HUES6 (cell line): Measurements from ENCODE around the gene XIRP2.

Experiments used
- H3K27ac ChIP-seq: 2 replicates; pipeline ENCODE4 v1.7.0; 2013; ENCODE audit warnings: low read depth, mild to moderate bottlenecking, low read length, inconsistent platforms
- H3K27me3 ChIP-seq: 2 replicates; pipeline ENCODE4 v1.6.1; 2013; ENCODE audit warnings: low read length; ENCODE audit not compliant: control insufficient read depth, insufficient read depth
- H3K36me3 ChIP-seq: 2 replicates; pipeline ENCODE4 v1.6.1; 2013; ENCODE audit warnings: low read length; ENCODE audit not compliant: control insufficient read depth, insufficient read depth
- H3K4me1 ChIP-seq: 2 replicates; pipeline ENCODE4 v1.6.1; 2013; ENCODE audit warnings: low read length; ENCODE audit not compliant: control insufficient read depth, insufficient read depth
- H3K4me3 ChIP-seq: 2 replicates; pipeline ENCODE4 v1.5.1; 2013; ENCODE audit warnings: low read depth, low read length
- H3K9ac ChIP-seq: one replicate; pipeline ENCODE4 v1.6.1; 2013; ENCODE audit warnings: mild to moderate bottlenecking, low read length
- H3K9me3 ChIP-seq: 2 replicates; pipeline ENCODE4 v1.6.1; 2013; ENCODE audit warnings: low read depth, low read length; ENCODE audit not compliant: control insufficient read depth, insufficient read depth

Gene XIRP2

GRCh38 chr2:166984188-166984587 lies 95.9 kb downstream of the XIRP2 start:
- H3K27ac ChIP-seq = no peak overlapping the region
- H3K27me3 ChIP-seq = no peaks in the 10 kb centered on the region
- H3K9me3 ChIP-seq = peaks cover 5% of the 10 kb centered on the region; the same call in 1 of the 2 replicates
- H3K36me3 ChIP-seq = no peaks in the 10 kb centered on the region
- no peak overlapping the region for H3K9ac ChIP-seq
- no peaks in the 10 kb centered on the region for H3K4me1 ChIP-seq
- no peak overlapping the region for H3K4me3 ChIP-seq

- H3K4me1 ChIP-seq = no peaks in the 10 kb centered on the region
- no peaks in the 10 kb centered on the region for H3K36me3 ChIP-seq
- peaks cover 2% of the 10 kb centered on the region; the same call in 1 of the 2 replicates for H3K9me3 ChIP-seq
- no peak overlapping the region for H3K27ac ChIP-seq
- no peak overlapping the region for H3K4me3 ChIP-seq
- no peak overlapping the region for H3K9ac ChIP-seq
- no peaks in the 10 kb centered on the region for H3K27me3 ChIP-seq
Measured at GRCh38 chr2:166984797-166985196, 96.5 kb downstream of the XIRP2 start.

GRCh38 chr2:166994588-166995336 lies 106.5 kb downstream of the XIRP2 start:
- H3K27me3 ChIP-seq = no peaks in the 10 kb centered on the region
- H3K9ac ChIP-seq = no peak overlapping the region
- no peak overlapping the region for H3K4me3 ChIP-seq
- H3K9me3 ChIP-seq = no peaks in the 10 kb centered on the region
- H3K4me1 ChIP-seq = no peaks in the 10 kb centered on the region
- H3K27ac ChIP-seq = no peak overlapping the region
- no peaks in the 10 kb centered on the region for H3K36me3 ChIP-seq

- H3K27ac ChIP-seq = no peak overlapping the region
- no peaks in the 10 kb centered on the region for H3K36me3 ChIP-seq
- no peaks in the 10 kb centered on the region for H3K4me1 ChIP-seq
- H3K27me3 ChIP-seq = no peaks in the 10 kb centered on the region
- no peak overlapping the region for H3K4me3 ChIP-seq
- H3K9me3 ChIP-seq = no peaks in the 10 kb centered on the region
- no peak overlapping the region for H3K9ac ChIP-seq
Measured at GRCh38 chr2:166996465-166996864, 108.2 kb downstream of the XIRP2 start.

- Histone ChIP-seq H3K36me3 (no peaks in the 10 kb centered on the region), H3K27me3 (no peaks in the 10 kb centered on the region), H3K4me3 (no peak overlapping the region), H3K4me1 (no peaks in the 10 kb centered on the region), H3K9ac (no peak overlapping the region), H3K9me3 (no peaks in the 10 kb centered on the region), H3K27ac (no peak overlapping the region)
Measured at GRCh38 chr2:167001165-167001564, 112.9 kb downstream of the XIRP2 start.

- no peaks in the 10 kb centered on the region for H3K4me1 ChIP-seq
- H3K36me3 ChIP-seq = no peaks in the 10 kb centered on the region
- no peaks in the 10 kb centered on the region for H3K9me3 ChIP-seq
- no peak overlapping the region for H3K9ac ChIP-seq
- H3K27ac ChIP-seq = no peak overlapping the region
- no peaks in the 10 kb centered on the region for H3K27me3 ChIP-seq
- no peak overlapping the region for H3K4me3 ChIP-seq
Measured at GRCh38 chr2:167005096-167005495, 116.8 kb downstream of the XIRP2 start.

- no peak overlapping the region for H3K27ac ChIP-seq
- no peaks in the 10 kb centered on the region for H3K4me1 ChIP-seq
- H3K9me3 ChIP-seq = no peaks in the 10 kb centered on the region
- no peaks in the 10 kb centered on the region for H3K36me3 ChIP-seq
- H3K4me3 ChIP-seq = no peak overlapping the region
- H3K27me3 ChIP-seq = no peaks in the 10 kb centered on the region
- H3K9ac ChIP-seq = no peak overlapping the region
Measured at GRCh38 chr2:167013227-167013626, 124.9 kb downstream of the XIRP2 start.

GRCh38 chr2:167015806-167016205 lies 127.5 kb downstream of the XIRP2 start:
- H3K27ac ChIP-seq = no peak overlapping the region
- H3K27me3 ChIP-seq = no peaks in the 10 kb centered on the region
- no peaks in the 10 kb centered on the region for H3K36me3 ChIP-seq
- no peaks in the 10 kb centered on the region for H3K9me3 ChIP-seq
- H3K4me3 ChIP-seq = no peak overlapping the region
- H3K9ac ChIP-seq = no peak overlapping the region
- no peaks in the 10 kb centered on the region for H3K4me1 ChIP-seq

GRCh38 chr2:167017021-167017420 lies 128.7 kb downstream of the XIRP2 start:
- no peak overlapping the region for H3K27ac ChIP-seq
- no peaks in the 10 kb centered on the region for H3K36me3 ChIP-seq
- H3K27me3 ChIP-seq = no peaks in the 10 kb centered on the region
- H3K4me1 ChIP-seq = no peaks in the 10 kb centered on the region
- H3K4me3 ChIP-seq = no peak overlapping the region
- no peak overlapping the region for H3K9ac ChIP-seq
- no peaks in the 10 kb centered on the region for H3K9me3 ChIP-seq

GRCh38 chr2:167018590-167018989 lies 130.3 kb downstream of the XIRP2 start:
- Histone ChIP-seq H3K4me1 (no peaks in the 10 kb centered on the region), H3K9me3 (no peaks in the 10 kb centered on the region), H3K27me3 (no peaks in the 10 kb centered on the region)

GRCh38 chr2:167028503-167028902 lies 140.2 kb downstream of the XIRP2 start:
- Histone ChIP-seq H3K27ac (no peak overlapping the region), H3K9ac (no peak overlapping the region), H3K4me1 (no peaks in the 10 kb centered on the region), H3K36me3 (no peaks in the 10 kb centered on the region), H3K27me3 (no peaks in the 10 kb centered on the region), H3K9me3 (no peaks in the 10 kb centered on the region), H3K4me3 (no peak overlapping the region)

More at GRCh38 chr2:167018590-167018989, 130.3 kb downstream of the XIRP2 start:
- Histone ChIP-seq H3K36me3 (no peaks in the 10 kb centered on the region), H3K27ac (no peak overlapping the region), H3K9ac (no peak overlapping the region), H3K4me3 (no peak overlapping the region)
